HepG2 (cell line): ENCODE results near the gene PTCRA. TPM values are rescaled to one million over a fixed set of nuclear protein-coding genes. Genes with fewer than 3 reads are reported as not detected.
"Not testable (repeated sequence)": the region's sequence is repeated elsewhere in the genome, so short reads cannot be mapped to it uniquely, and the experiment has no call there.

Experiments
- ERF ChIP-seq: IDR thresholded peaks from 2 replicates; pipeline ENCODE4 v1.6.1; 2018; ENCODE audit warnings: missing biosample characterization, missing genetic modification reagents
- GLI4 ChIP-seq: sonication (generic); formaldehyde crosslinking; IDR thresholded peaks from 2 replicates; pipeline ENCODE4 v1.5.1; 2020; ENCODE audit warnings: missing genetic modification reagents, mild to moderate bottlenecking, moderate library complexity, borderline replicate concordance
- HINFP ChIP-seq: sonication (generic); formaldehyde crosslinking; IDR thresholded peaks from 2 replicates; pipeline ENCODE4 v1.4.0; 2020; ENCODE audit warnings: low read depth, mild to moderate bottlenecking, missing genetic modification reagents
- JUN ChIP-seq: sonication (generic); formaldehyde crosslinking; IDR thresholded peaks from 2 replicates; pipeline ENCODE4 v1.4.0; 2020; ENCODE audit warnings: mild to moderate bottlenecking, missing genetic modification reagents
- PHF8 ChIP-seq: sonication (generic); formaldehyde crosslinking; IDR thresholded peaks from 2 replicates; pipeline ENCODE4 v1.5.0; 2020; ENCODE audit warnings: missing genetic modification reagents
- SKIL ChIP-seq: sonication (generic); formaldehyde crosslinking; IDR thresholded peaks from 2 replicates; pipeline ENCODE4 v1.8.0; 2022; ENCODE audit warnings: missing genetic modification reagents, mild to moderate bottlenecking, moderate library complexity, borderline replicate concordance
- SOX13 ChIP-seq, 3 experiments: fragments of 450-650 bp in 1 of 3; sonication (generic) in 1 of 3; formaldehyde crosslinking in 1 of 3; IDR thresholded peaks in 2 of 3; conservative IDR thresholded peaks in 1 of 3; 2 replicates each; pipeline versions ENCODE4 v1.5.0 to v1.6.1; 2016 to 2020; ENCODE audit warnings: antibody characterized with exemption in 1 of 3, mild to moderate bottlenecking in 1 of 3, missing compliant biosample characterization in 1 of 3, missing genetic modification reagents in 1 of 3, moderate library complexity in 1 of 3
- SOX5 ChIP-seq: IDR thresholded peaks from 2 replicates; pipeline ENCODE4 v1.6.1; 2016; ENCODE audit warnings: borderline replicate concordance
- YEATS2 ChIP-seq: sonication (generic); formaldehyde crosslinking; IDR thresholded peaks from 2 replicates; pipeline ENCODE4 v1.4.0; 2020; ENCODE audit warnings: missing genetic modification reagents, borderline replicate concordance
- ZNF230 ChIP-seq: sonication (generic); formaldehyde crosslinking; IDR thresholded peaks from 2 replicates; pipeline ENCODE4 v1.4.0; 2020; ENCODE audit warnings: mild to moderate bottlenecking, missing genetic modification reagents
- ZNF281 ChIP-seq: sonication (generic); formaldehyde crosslinking; IDR thresholded peaks from 2 replicates; pipeline ENCODE4 v1.4.0; 2020; ENCODE audit warnings: missing genetic modification reagents, borderline replicate concordance
- ZNF337 ChIP-seq: sonication (generic); formaldehyde crosslinking; IDR thresholded peaks from 2 replicates; pipeline ENCODE4 v1.5.1; 2020; ENCODE audit warnings: missing genetic modification reagents, low read depth, mild to moderate bottlenecking, borderline replicate concordance
- ZNF510 ChIP-seq: sonication (generic); formaldehyde crosslinking; IDR thresholded peaks from 2 replicates; pipeline ENCODE4 v1.4.0; 2020; ENCODE audit warnings: low read depth, mild to moderate bottlenecking, missing genetic modification reagents
- ZNF543 ChIP-seq: sonication (generic); formaldehyde crosslinking; IDR thresholded peaks from 2 replicates; pipeline ENCODE4 v1.4.0; 2020; ENCODE audit warnings: mild to moderate bottlenecking, missing genetic modification reagents
- ZNF691 ChIP-seq: sonication (generic); formaldehyde crosslinking; IDR thresholded peaks from 2 replicates; pipeline ENCODE4 v1.4.0; 2020; ENCODE audit warnings: missing genetic modification reagents, low read depth, mild to moderate bottlenecking, borderline replicate concordance
- polyA plus RNA-seq, 8 experiments: library from polyadenylated mRNA; depleted of rRNA in 3 of 8; stranded (reverse) in 7 of 8; unstranded in 1 of 8; fragments of >200 nt; fragmentation: Illumina TruSeq in 4 of 8; extraction: Trizol in 4 of 8; gene quantifications; 2 replicates each; pipeline versions ENCODE4 v1.2.1 to v1.2.3, GENCODE V29; 2011 to 2016; ENCODE audit warnings: low read depth in 4 of 8, missing spikeins in 1 of 8, mixed read lengths in 1 of 8; ENCODE audit not compliant: insufficient read depth in 1 of 8
- total RNA-seq, 5 experiments: library from RNA; depleted of rRNA; stranded (reverse); fragments of >200 nt; fragmentation: Illumina TruSeq; extraction: Trizol; gene quantifications; 2 replicates each; pipeline ENCODE4 v1.2.3, GENCODE V29; 2016; ENCODE audit warnings: low read depth in 1 of 5
- TF ChIP-seq, protein P1 (sequence below): sonication (generic); formaldehyde crosslinking; IDR thresholded peaks from 2 replicates; pipeline ENCODE4 v1.5.0; 2020; ENCODE audit warnings: mild to moderate bottlenecking, missing genetic modification reagents

The PTCRA gene
- total and polyA plus RNA-seq, 2 of the 13 experiments (the other 11 are each of a cell fraction or from before 2014, with no cell fraction given) = not detected

DNA sequence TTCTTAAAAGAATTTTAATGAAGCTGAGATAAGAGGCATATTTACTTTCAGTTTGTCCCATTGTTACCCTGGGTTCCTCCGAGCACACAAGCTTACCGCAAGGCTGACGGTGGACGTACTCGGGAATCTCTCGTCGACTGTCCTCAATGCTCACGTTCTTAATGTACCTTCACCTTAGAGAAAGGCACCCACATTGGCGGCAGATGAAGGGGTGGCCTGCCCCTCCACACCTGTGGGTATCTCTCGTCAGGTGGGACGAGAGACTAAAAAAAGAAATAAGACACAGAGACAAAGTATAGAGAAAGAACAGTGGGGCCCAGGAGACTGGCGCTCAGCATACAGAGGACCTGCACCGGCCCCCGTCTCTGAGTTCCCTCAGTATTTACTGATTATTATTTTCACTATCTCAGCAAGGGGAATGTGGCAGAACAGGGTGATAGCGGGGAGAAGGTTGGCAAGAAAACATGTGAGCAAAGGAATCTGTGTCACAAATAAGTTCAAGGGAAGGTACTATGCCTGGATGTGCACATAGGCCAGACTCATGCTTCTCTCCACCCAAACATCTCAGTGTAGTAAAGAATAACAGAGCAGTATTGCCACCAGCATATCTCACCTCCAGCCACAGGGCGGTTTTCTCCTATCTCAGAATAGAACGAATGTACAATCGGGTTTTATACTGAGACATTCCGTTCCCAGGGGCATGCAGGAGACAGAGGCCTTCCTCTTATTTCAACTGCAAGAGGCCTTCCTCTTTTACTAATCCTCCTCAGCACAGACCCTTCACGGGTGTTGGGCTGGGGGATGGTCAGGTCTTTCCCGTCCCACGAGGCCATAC, 13.2 kb upstream of the PTCRA start (continued):
- TF ChIP-seq ZNF691 (CRISPR knock-in tag) (0 out of 2 replicates have a peak, but pooled peaks have one; percentile 3), HINFP (peak; percentile 57; the same call in 1 of the 2 replicates), ZNF281 (CRISPR knock-in tag) (peak; percentile 59; the same call in 1 of the 2 replicates), SOX5 (CRISPR knock-in tag) (peak; percentile 7; the same call in 1 of the 2 replicates), ERF (0 out of 2 replicates have a peak, but pooled peaks have one; percentile 8), ZNF510 (CRISPR knock-in tag) (0 out of 2 replicates have a peak, but pooled peaks have one; percentile 27), ZNF337 (CRISPR knock-in tag) (peak; percentile 29; the same call in 1 of the 2 replicates), ZNF230 (CRISPR knock-in tag) (0 out of 2 replicates have a peak, but pooled peaks have one; percentile 43), GLI4 (CRISPR knock-in tag) (0 out of 2 replicates have a peak, but pooled peaks have one; percentile 71), JUN (CRISPR knock-in tag) (0 out of 2 replicates have a peak, but pooled peaks have one; percentile 22), SKIL (peak; percentile 34; the same call in 1 of the 2 replicates), PHF8 (peak; percentile 37; the same call in 1 of the 2 replicates), ZNF543 (CRISPR knock-in tag) (peak; percentile 21), YEATS2 (CRISPR knock-in tag) (peak; percentile 27; the same call in 1 of the 2 replicates), SOX13 (CRISPR knock-in tag; conservative IDR thresholded peaks at IDR 0.05 in 1 of 2, IDR thresholded peaks at IDR 0.05 in 1 of 2) (peak in 1 of 2 experiments; percentile 63; a peak in 2 of 4 replicates)
- TF ChIP-seq, protein P1, sequence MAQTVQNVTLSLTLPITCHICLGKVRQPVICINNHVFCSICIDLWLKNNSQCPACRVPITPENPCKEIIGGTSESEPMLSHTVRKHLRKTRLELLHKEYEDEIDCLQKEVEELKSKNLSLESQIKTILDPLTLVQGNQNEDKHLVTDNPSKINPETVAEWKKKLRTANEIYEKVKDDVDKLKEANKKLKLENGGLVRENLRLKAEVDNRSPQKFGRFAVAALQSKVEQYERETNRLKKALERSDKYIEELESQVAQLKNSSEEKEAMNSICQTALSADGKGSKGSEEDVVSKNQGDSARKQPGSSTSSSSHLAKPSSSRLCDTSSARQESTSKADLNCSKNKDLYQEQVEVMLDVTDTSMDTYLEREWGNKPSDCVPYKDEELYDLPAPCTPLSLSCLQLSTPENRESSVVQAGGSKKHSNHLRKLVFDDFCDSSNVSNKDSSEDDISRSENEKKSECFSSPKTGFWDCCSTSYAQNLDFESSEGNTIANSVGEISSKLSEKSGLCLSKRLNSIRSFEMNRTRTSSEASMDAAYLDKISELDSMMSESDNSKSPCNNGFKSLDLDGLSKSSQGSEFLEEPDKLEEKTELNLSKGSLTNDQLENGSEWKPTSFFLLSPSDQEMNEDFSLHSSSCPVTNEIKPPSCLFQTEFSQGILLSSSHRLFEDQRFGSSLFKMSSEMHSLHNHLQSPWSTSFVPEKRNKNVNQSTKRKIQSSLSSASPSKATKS (CRISPR knock-in tag) = 0 out of 2 replicates have a peak, but pooled peaks have one; percentile 49
- not testable (repeated sequence) for TF ChIP-seq SOX13 (IDR thresholded peaks at IDR 0.05)
